Smooth muscle cell of the umbilical artery (primary cell): ENCODE measurements around the gene CDH9. TPM values are rescaled to one million over a fixed set of nuclear protein-coding genes. Genes with fewer than 3 reads are reported as not detected.

Source experiments
- total RNA-seq: library from RNA; depleted of rRNA; stranded (reverse); fragments of >200 nt; gene quantifications from 2 replicates; pipeline ENCODE4 v1.2.3, GENCODE V29; 2014

CDH9 gene
- 0.59 TPM in 1 of 2 replicates, not detected in the other for total RNA-seq

DNA sequence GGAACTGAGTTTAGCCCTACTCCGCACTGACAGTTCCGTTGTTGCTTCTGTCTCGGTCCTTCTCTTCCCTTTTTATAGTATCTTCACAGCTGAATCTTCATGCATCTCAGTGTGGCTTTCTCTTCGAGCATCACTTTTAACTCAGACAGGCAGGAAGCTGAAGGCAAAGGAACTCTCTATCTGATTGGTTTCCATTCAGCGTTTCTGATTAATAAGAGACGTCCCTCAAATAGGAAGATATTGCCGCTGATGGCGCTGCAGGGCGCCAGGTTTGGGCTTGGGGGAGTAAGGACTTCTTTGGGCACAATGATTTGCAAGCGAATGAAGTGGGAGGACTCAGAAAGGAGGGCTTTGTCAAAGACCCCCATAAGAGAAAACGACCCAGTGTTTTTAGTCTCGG lies at the start of gene CDH9:
TSS of gene CDH9 (minus strand) at position 111 of the 400 bp plus-strand sequence. CDS start 50,253 bp downstream, outside the sequence.

